ENCODE data around the gene UST. TPM values are rescaled to one million over a fixed set of nuclear protein-coding genes. Genes with fewer than 3 reads are reported as not detected.

Gene UST
- polyA plus RNA-seq, 1 donor from 2014 or later: 7.5 TPM

DNA sequence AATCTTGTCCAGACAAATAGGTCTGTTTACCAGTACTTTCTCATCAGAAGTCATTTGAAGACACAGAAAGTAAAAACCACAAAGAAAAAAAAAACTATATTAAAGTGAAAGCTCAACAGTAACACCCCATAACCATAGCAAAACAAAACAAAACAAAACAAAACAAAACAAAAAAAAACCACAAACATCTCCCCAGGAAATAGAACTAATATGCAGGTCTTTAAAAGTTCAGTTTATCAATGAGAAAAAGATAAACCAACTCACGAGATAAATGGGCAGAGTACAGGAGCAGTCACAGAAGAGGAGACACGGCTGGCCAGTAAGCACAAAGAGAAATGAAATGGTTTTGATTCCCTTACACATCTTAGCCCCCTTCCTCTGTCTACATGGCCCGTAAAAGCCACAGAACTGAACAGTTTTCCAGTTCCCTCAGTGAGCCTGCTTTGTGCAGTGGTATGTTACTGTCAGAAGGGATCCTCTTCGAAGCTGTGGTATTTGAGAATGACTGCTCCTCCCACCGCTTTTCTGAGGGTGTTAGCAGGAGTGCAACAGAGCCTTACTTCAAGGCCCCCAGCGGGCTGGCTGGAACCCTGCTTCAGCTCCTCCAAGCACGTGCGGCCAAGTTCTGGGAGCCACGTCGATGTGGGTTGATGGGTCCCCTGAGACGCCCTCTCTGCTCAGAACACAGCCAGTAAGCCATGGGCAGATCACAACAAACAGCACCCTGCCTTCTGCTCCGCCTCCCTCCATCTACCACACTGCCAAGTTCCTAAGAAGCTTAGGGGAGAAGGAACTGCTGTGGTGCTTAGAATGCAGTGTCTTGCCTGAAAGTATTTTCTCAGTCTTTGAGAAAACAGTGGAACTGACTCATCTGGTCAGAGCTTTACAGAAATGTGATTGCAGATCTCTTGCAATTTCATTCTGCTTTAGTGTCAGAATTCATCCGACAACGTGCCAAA is 14.0 kb downstream of the UST start:
- Histone ChIP-seq H3K9ac (ENCODE audit: low read length) (no peak overlapping the region), H3K4me2 (ENCODE audit: low read length) (no peak overlapping the region), H4K20me1 (ENCODE audit: insufficient read depth) (no peaks in the 10 kb centered on the region), H3K27ac (ENCODE audit: low read length) (no peak overlapping the region), H3K9me3 (ENCODE audit: low read length) (no peaks in the 10 kb centered on the region), H3K9me2 (ENCODE audit: insufficient read depth, low read length) (no peaks in the 10 kb centered on the region), H3K4me3 (ENCODE audit: low read length) (no peak overlapping the region), H3K27me3 (ENCODE audit: insufficient read depth, low read depth, low read length) (no peaks in the 10 kb centered on the region), H3K36me3 (ENCODE audit: insufficient read depth, low read length) (no peaks in the 10 kb centered on the region), H2AFZ (ENCODE audit: low read depth, low read length) (no peak overlapping the region), H3K79me2 (replicated peaks; ENCODE audit: insufficient read depth, low read length) (no peaks in the 10 kb centered on the region), H3F3A (ENCODE audit: insufficient read depth, low read length, poor library complexity, severe bottlenecking) (no peaks in the 10 kb centered on the region)
- TF ChIP-seq SMC3 (conservative IDR thresholded peaks at IDR 0.05; ENCODE audit: poor library complexity): no peak

DNA sequence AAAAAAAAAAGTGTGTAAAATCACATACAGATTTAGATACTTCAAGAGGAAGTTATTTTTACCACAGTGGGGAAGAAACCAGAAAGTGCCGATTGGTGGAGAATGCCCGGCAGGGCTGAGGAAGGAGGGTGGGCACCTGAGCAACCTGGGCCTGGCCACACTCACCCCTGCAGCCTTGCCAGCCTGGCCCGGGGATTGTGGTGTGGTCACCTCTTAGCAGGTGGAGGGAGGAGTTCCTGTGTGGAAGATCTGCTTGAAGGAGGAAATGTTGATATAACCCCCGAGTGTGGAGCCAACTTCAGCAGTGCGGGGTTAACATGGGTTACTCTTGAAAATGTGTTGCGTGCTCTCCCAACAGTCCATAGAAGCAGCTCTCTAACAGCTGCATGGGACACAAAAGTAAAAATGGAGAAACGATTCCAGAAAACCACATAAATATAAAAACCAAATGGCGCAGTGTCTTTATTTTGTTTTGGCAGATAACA is 14.7 kb downstream of the UST start:
- no peaks in the 10 kb centered on the region for H3K27me3 ChIP-seq (ENCODE audit: insufficient read depth, low read depth, low read length)
- H3K4me2 ChIP-seq (ENCODE audit: low read length): no peak overlapping the region
- H4K20me1 ChIP-seq (ENCODE audit: insufficient read depth): no peaks in the 10 kb centered on the region
- no peaks in the 10 kb centered on the region for H3K9me2 ChIP-seq (ENCODE audit: insufficient read depth, low read length)
- H3K27ac ChIP-seq (ENCODE audit: low read length): no peak overlapping the region
- H3K79me2 ChIP-seq (replicated peaks; ENCODE audit: insufficient read depth, low read length): no peaks in the 10 kb centered on the region
- H3K9me3 ChIP-seq (ENCODE audit: low read length): no peaks in the 10 kb centered on the region
- no peaks in the 10 kb centered on the region for H3K36me3 ChIP-seq (ENCODE audit: insufficient read depth, low read length)
- no peak for TF ChIP-seq RAD21 (conservative IDR thresholded peaks at IDR 0.05)
- TF ChIP-seq, protein P1, sequence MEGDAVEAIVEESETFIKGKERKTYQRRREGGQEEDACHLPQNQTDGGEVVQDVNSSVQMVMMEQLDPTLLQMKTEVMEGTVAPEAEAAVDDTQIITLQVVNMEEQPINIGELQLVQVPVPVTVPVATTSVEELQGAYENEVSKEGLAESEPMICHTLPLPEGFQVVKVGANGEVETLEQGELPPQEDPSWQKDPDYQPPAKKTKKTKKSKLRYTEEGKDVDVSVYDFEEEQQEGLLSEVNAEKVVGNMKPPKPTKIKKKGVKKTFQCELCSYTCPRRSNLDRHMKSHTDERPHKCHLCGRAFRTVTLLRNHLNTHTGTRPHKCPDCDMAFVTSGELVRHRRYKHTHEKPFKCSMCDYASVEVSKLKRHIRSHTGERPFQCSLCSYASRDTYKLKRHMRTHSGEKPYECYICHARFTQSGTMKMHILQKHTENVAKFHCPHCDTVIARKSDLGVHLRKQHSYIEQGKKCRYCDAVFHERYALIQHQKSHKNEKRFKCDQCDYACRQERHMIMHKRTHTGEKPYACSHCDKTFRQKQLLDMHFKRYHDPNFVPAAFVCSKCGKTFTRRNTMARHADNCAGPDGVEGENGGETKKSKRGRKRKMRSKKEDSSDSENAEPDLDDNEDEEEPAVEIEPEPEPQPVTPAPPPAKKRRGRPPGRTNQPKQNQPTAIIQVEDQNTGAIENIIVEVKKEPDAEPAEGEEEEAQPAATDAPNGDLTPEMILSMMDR (IDR thresholded peaks at IDR 0.05; ENCODE audit: poor library complexity, severe bottlenecking): no peak
- no peak for TF ChIP-seq SMC3 (conservative IDR thresholded peaks at IDR 0.05; ENCODE audit: poor library complexity)
- no peak for TF ChIP-seq TAF1 (IDR thresholded peaks at IDR 0.05; ENCODE audit: low read depth)
- TF ChIP-seq, protein P2, sequence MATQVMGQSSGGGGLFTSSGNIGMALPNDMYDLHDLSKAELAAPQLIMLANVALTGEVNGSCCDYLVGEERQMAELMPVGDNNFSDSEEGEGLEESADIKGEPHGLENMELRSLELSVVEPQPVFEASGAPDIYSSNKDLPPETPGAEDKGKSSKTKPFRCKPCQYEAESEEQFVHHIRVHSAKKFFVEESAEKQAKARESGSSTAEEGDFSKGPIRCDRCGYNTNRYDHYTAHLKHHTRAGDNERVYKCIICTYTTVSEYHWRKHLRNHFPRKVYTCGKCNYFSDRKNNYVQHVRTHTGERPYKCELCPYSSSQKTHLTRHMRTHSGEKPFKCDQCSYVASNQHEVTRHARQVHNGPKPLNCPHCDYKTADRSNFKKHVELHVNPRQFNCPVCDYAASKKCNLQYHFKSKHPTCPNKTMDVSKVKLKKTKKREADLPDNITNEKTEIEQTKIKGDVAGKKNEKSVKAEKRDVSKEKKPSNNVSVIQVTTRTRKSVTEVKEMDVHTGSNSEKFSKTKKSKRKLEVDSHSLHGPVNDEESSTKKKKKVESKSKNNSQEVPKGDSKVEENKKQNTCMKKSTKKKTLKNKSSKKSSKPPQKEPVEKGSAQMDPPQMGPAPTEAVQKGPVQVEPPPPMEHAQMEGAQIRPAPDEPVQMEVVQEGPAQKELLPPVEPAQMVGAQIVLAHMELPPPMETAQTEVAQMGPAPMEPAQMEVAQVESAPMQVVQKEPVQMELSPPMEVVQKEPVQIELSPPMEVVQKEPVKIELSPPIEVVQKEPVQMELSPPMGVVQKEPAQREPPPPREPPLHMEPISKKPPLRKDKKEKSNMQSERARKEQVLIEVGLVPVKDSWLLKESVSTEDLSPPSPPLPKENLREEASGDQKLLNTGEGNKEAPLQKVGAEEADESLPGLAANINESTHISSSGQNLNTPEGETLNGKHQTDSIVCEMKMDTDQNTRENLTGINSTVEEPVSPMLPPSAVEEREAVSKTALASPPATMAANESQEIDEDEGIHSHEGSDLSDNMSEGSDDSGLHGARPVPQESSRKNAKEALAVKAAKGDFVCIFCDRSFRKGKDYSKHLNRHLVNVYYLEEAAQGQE (IDR thresholded peaks at IDR 0.05; ENCODE audit: borderline replicate concordance): no peak
- no peak for TF ChIP-seq MXI1 (conservative IDR thresholded peaks at IDR 0.05; ENCODE audit: poor library complexity, severe bottlenecking)
- no peak for TF ChIP-seq EZH2 (IDR thresholded peaks at IDR 0.05; ENCODE audit: borderline replicate concordance, insufficient read depth, low read length, poor library complexity, severe bottlenecking)
- TF ChIP-seq EP300 (conservative IDR thresholded peaks at IDR 0.05; ENCODE audit: poor library complexity, severe bottlenecking): no peak
- TF ChIP-seq POLR2AphosphoS5 (IDR thresholded peaks at IDR 0.05): no peak
- no peak overlapping the region for H2AFZ ChIP-seq (ENCODE audit: low read depth, low read length)
- H3K4me3 ChIP-seq (ENCODE audit: low read length): no peak overlapping the region
- H3F3A ChIP-seq (ENCODE audit: insufficient read depth, low read length, poor library complexity, severe bottlenecking): no peaks in the 10 kb centered on the region
- no peak overlapping the region for H3K9ac ChIP-seq (ENCODE audit: low read length)
